Dermis blood vessel endothelial cell (primary cell): ENCODE results near the gene TFEB. TPM values are rescaled to one million over a fixed set of nuclear protein-coding genes. Genes with fewer than 3 reads are reported as not detected.

Experiments used
- DNase-seq: peaks from one replicate; pipeline ENCODE4 v3.0.0; 2010
- total RNA-seq: library from RNA; depleted of rRNA; stranded (reverse); fragments of >200 nt; gene quantifications from 2 replicates; pipeline ENCODE4 v1.2.3, GENCODE V29; 2014

Gene TFEB
- total RNA-seq, 1 donor from 2014 or later, result 6.5 TPM

GRCh38 chr6:41637194-41638001 is 98.0 kb downstream of the TFEB start:
- peak; percentile 37 for DNase-seq

- DNase-seq, result peak; percentile 67
Measured at GRCh38 chr6:41636833-41637193, 98.6 kb downstream of the TFEB start.

GRCh38 chr6:41635365-41635764 is 100.0 kb downstream of the TFEB start:
- no peak for DNase-seq

GRCh38 chr6:41634657-41635056 is 100.8 kb downstream of the TFEB start:
- DNase-seq, result peak; percentile 41

Other genes starting within 250 kb of the TFEB start
- gene FOXP4, start 189.2 kb downstream of the TFEB start, total RNA-seq, result 4.4 and 9.2 TPM in 2 replicates
- gene MDFI, start 97.1 kb downstream of the TFEB start, total RNA-seq, result 34.0 and 37.8 TPM in 2 replicates
- not detected in 2 replicates for gene PGC, start 11.8 kb upstream of the TFEB start, total RNA-seq
- gene FRS3, start 44.3 kb upstream of the TFEB start, total RNA-seq, result 1.2 and 1.8 TPM in 2 replicates
- 6.9 and 10.4 TPM in 2 replicates for gene PRICKLE4, start 45.2 kb upstream of the TFEB start, total RNA-seq
- gene TOMM6, start 52.1 kb upstream of the TFEB start, total RNA-seq, result 76.0 and 85.6 TPM in 2 replicates
- 2.9 and 3.1 TPM in 2 replicates for gene USP49, start 159.8 kb upstream of the TFEB start, total RNA-seq
- 36.5 and 47.5 TPM in 2 replicates for gene MED20, start 185.5 kb upstream of the TFEB start, total RNA-seq
- 15.8 and 22.1 TPM in 2 replicates for gene BYSL, start 185.9 kb upstream of the TFEB start, total RNA-seq
- 59.1 and 60.1 TPM in 2 replicates for gene CCND3, start 206.2 kb upstream of the TFEB start, total RNA-seq